ENCODE measurements around the gene CX3CR1.

DNA sequence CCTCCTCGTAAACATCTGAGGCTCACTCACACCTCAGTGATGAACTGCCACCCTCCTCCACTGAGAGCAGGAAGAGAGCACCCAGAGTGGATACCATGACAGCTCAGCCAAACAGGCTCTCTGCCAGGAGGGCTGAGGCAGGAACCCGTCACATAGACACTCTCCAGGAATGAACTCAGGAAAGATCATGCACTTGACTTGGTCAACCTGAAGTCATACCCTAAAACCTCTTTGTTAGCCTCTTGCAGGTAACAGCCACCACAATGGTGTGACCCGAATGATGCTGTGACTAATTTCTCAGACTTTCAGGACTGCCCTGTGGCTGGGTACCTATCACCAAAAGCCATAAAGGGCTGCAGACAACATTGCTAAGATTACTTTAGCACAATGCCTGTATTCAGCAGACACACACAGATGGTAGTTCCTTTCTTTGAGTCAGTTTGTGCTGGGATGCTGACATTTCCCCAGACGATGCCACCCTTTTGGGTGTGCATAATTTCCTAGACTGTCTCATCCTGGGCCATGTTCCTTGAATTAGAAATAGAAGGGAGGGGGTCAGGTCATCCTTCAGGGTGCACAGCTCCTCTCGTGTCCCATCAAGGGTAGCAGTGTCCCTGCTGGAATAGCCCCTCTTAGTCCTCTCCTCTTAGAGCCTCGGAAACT is 30.3 kb downstream of the CX3CR1 start:
- TF ChIP-seq, protein P1, sequence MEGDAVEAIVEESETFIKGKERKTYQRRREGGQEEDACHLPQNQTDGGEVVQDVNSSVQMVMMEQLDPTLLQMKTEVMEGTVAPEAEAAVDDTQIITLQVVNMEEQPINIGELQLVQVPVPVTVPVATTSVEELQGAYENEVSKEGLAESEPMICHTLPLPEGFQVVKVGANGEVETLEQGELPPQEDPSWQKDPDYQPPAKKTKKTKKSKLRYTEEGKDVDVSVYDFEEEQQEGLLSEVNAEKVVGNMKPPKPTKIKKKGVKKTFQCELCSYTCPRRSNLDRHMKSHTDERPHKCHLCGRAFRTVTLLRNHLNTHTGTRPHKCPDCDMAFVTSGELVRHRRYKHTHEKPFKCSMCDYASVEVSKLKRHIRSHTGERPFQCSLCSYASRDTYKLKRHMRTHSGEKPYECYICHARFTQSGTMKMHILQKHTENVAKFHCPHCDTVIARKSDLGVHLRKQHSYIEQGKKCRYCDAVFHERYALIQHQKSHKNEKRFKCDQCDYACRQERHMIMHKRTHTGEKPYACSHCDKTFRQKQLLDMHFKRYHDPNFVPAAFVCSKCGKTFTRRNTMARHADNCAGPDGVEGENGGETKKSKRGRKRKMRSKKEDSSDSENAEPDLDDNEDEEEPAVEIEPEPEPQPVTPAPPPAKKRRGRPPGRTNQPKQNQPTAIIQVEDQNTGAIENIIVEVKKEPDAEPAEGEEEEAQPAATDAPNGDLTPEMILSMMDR (IDR thresholded peaks at IDR 0.05; ENCODE audit: low read length), result no peak
- no peak for TF ChIP-seq EZH2 (IDR thresholded peaks at IDR 0.05; ENCODE audit: borderline replicate concordance, low read length)
